ENCODE measurements around the gene LYZL6. TPM values are rescaled to one million over a fixed set of nuclear protein-coding genes. Genes with fewer than 3 reads are reported as not detected.
A peak's percentile ranks its signal among the peaks of the same experiment; 100 is the strongest.

LYZL6 gene
- total RNA-seq, 4 donors from 2014 or later, result not detected

GRCh38 chr17:35920229-35920628 is 23.3 kb downstream of the LYZL6 start:
- WGBS, 2 donors, result 95% methylated on average over 1 of the region's 1 CpG
- TF ChIP-seq, protein P1, sequence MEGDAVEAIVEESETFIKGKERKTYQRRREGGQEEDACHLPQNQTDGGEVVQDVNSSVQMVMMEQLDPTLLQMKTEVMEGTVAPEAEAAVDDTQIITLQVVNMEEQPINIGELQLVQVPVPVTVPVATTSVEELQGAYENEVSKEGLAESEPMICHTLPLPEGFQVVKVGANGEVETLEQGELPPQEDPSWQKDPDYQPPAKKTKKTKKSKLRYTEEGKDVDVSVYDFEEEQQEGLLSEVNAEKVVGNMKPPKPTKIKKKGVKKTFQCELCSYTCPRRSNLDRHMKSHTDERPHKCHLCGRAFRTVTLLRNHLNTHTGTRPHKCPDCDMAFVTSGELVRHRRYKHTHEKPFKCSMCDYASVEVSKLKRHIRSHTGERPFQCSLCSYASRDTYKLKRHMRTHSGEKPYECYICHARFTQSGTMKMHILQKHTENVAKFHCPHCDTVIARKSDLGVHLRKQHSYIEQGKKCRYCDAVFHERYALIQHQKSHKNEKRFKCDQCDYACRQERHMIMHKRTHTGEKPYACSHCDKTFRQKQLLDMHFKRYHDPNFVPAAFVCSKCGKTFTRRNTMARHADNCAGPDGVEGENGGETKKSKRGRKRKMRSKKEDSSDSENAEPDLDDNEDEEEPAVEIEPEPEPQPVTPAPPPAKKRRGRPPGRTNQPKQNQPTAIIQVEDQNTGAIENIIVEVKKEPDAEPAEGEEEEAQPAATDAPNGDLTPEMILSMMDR (IDR thresholded peaks at IDR 0.05), result no peak
- no peak for TF ChIP-seq POLR2A (IDR thresholded peaks at IDR 0.05)
- intact Hi-C loops (cut with DNase I; ENCODE audit: low total_unique reads), result no loop called here
- DNase-seq (ENCODE audit: low spot score in 2 of 2), result no peak
- H3K4me3 ChIP-seq (ENCODE audit: low read depth, poor library complexity, severe bottlenecking), result no peak overlapping the region

GRCh38 chr17:35918665-35919064 is 24.8 kb downstream of the LYZL6 start:
- TF ChIP-seq POLR2A (IDR thresholded peaks at IDR 0.05), result no peak
- TF ChIP-seq, protein P1 (IDR thresholded peaks at IDR 0.05), result no peak
- DNase-seq (ENCODE audit: low spot score in 2 of 2), result no peak
- intact Hi-C loops (cut with DNase I; ENCODE audit: low total_unique reads), result no loop called here
- no peak overlapping the region for H3K4me3 ChIP-seq (ENCODE audit: low read depth, poor library complexity, severe bottlenecking)
- WGBS, 2 donors, result 42 to 51% methylated on average over 3 of the region's 3 CpGs

DNA sequence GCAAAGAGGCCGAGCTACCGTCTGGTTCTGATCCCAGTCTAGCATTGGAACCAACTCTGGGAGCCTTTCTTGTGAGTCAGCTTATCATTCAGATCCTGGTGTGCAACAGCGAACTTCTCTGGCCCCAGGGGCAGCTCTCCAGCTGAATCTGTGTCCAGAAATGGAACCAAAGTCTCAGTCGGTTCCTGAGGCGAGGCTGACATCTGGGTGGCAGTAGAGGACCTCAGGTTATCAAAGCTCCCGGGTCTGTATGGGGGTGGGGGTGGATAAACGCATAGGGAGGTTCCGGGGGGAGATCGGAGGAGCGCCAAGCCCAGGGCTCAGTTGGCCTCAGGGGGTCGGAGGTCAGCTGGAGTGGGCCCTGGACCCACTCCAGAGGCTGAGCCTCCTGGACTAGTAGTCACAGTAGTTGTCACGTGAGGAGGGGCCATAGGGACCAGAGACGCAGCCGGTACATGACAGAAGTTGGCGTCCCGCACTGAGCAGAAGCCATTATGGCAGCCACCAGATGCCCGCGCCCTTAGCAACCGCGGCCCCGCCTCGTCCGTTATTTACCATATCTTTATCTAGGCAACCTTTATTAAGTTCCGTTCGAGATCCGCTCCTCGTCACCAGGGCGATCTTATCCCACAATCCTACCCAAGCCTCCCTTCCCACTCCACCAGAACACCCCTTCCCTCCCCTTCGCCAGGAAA is 25.8 kb downstream of the LYZL6 start:
- H3K4me3 ChIP-seq (ENCODE audit: low read depth, poor library complexity, severe bottlenecking), result no peak overlapping the region
- DNase-seq (ENCODE audit: low spot score in 2 of 2), result no peak
- 94 to 97% methylated on average over 29 of the region's 29 CpGs for WGBS, 2 donors
- intact Hi-C loops (cut with DNase I; ENCODE audit: low total_unique reads), result no loop called here
- no peak for TF ChIP-seq POLR2A (IDR thresholded peaks at IDR 0.05)
- TF ChIP-seq, protein P1 (IDR thresholded peaks at IDR 0.05), result no peak

GRCh38 chr17:35915153-35915964 is 28.2 kb downstream of the LYZL6 start:
- peak in 1 of 2 donors; percentile 76 for DNase-seq (ENCODE audit: low spot score in 2 of 2)
- no peak overlapping the region for H3K4me3 ChIP-seq (ENCODE audit: low read depth, poor library complexity, severe bottlenecking)
- WGBS, 2 donors, result 84 to 100% methylated on average over 3 of the region's 3 CpGs
- no peak for TF ChIP-seq POLR2A (IDR thresholded peaks at IDR 0.05)
- TF ChIP-seq, protein P1 (IDR thresholded peaks at IDR 0.05), result no peak
- intact Hi-C loops (cut with DNase I; ENCODE audit: low total_unique reads), result no loop called here

GRCh38 chr17:35914354-35914753 is 29.2 kb downstream of the LYZL6 start:
- DNase-seq (ENCODE audit: low spot score in 2 of 2), result no peak
- H3K4me3 ChIP-seq (ENCODE audit: low read depth, poor library complexity, severe bottlenecking), result no peak overlapping the region
- 89 to 100% methylated on average over 1 of the region's 1 CpG for WGBS, 2 donors
- intact Hi-C loops (cut with DNase I; ENCODE audit: low total_unique reads), result no loop called here
- TF ChIP-seq, protein P1 (IDR thresholded peaks at IDR 0.05), result no peak
- no peak for TF ChIP-seq POLR2A (IDR thresholded peaks at IDR 0.05)
